HG03025 (cell line): ENCODE data around the gene ZNF174.

Experiments used
- ATAC-seq: cut with Tn5 transposase; IDR thresholded peaks from one replicate; pipeline ENCODE4 v1.9.1; 2021; ENCODE audit warnings: mild to moderate bottlenecking, moderate library complexity; ENCODE audit not compliant: unreplicated experiment, low FRiP score

Gene ZNF174

DNA sequence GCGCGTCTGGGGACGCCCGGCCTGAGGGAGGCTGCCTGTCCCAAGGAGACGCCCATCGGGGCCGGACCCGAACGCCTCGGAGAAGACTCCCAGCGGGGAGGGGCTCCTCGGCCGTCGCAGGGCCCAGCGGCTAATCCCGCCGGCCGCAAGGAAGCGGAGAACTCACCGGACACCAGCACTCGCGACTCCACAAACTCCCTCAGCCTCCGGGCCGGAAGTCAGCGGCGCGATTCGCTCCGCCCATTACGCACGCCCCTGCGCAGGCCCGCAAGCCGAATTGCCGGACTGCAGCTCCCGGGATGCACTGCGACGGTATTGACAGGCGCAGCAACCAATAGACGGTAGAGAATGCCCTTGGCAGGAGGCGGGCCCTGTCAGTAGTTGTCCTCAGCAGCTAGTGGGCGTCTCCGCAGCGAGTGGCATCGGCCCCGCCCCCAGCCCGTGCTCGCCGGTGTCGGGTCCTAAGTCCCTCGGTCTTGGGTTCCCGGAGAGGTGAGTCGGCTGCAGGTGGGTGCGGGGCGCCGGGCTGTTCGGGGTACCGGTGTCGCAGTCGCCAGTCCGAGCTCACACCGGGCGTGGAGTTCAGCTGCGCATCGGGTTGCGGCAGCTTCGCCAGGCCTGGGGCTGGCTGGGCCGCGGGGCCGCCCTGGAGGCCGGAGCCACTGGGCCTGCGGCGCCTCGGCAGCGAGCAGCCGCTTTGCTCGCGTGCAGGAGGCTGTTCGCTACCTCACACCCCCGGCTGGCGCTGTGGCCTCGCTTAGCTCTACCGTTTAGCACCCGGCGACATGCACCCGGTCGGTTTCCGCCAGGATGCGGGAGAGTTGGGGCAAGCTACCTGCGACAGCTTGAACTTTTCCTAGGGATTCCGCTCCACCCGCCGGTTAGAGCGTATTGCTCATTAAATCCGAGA, at the start of gene ZNF174, which contains the start of gene ZSCAN32:
Gene ZNF174, plus strand, starts transcription at position 437 of the 910 bp plus-strand sequence. CDS start 790 bp downstream, outside the sequence.
Gene ZSCAN32, minus strand, starts transcription at position 226 of the 910 bp plus-strand sequence. CDS start 3,447 bp downstream, outside the sequence.
- peak; percentile 88 for ATAC-seq

DNA sequence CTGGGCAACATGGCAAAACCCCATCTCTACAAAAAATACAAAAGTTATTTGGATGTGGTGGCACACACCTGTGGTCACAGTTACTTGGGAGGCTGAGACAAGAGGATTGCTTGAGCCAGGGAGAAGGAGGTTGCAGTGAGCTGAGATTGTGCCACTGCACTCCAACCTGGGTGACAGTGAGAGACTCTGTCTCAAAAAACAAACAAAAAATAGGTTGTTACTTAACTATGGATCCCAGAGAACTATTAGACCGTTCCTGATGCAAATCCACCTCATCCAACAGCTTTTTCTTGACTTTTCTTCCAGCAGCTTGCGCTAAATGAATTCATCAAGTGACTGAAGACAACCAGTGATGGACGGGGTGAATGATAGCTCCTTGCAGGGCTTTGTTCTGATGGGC, 45.4 kb upstream of the ZNF174 start, which contains the start of gene OR2C1:
Gene OR2C1, plus strand, starts transcription at position 301 of the 400 bp plus-strand sequence. Its CDS starts 52 bp downstream, at position 353.
- no peak for ATAC-seq

DNA sequence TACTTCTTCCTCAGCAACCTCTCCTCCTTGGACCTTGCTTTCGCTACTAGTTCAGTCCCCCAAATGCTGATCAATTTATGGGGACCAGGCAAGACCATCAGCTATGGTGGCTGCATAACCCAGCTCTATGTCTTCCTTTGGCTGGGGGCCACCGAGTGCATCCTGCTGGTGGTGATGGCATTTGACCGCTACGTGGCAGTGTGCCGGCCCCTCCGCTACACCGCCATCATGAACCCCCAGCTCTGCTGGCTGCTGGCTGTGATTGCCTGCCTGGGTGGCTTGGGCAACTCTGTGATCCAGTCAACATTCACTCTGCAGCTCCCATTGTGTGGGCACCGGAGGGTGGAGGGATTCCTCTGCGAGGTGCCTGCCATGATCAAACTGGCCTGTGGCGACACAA, 44.9 kb upstream of the ZNF174 start:
- ATAC-seq, result no peak

- no peak for ATAC-seq
Measured at GRCh38 chr16:3358871-3359270, 42.1 kb upstream of the ZNF174 start.

- no peak for ATAC-seq
Measured at GRCh38 chr16:3362931-3363330, 38.1 kb upstream of the ZNF174 start.

GRCh38 chr16:3363793-3364192, 37.2 kb upstream of the ZNF174 start:
- no peak for ATAC-seq

DNA sequence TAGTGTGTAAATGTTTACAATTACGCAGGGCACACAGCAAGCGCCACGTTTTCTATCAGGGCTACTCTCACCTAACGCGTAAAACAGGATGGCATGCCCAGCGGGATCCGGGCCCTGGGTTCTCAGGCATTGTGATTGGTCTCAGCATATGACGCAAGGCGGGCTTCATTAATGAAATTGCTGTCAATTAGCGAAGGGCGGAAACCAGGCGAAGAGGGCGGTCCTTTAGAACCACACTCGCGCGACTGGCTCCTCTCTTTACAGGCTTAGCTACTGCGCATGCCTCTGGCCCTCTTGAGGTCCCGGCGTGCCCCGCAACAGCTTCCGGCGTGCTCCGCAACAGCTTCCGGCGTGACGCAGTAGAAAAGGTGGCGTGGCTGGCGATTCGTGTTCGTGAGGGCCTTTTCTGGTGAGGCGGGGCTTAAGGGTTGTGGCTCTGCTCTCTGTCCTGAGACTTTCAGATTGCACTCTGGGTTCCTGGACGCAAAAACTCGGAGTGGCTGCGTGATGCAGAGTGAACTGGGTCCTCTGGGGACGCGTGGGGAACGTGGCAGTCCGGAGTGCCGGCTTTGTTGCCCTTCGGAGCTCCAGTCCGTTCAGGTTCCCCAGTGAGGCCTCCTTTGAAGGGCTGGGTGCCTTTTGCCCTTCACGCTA, 36.1 kb upstream of the ZNF174 start:
- ATAC-seq, result no peak

- ATAC-seq, result no peak
Measured at GRCh38 chr16:3369073-3369472, 31.9 kb upstream of the ZNF174 start.

DNA sequence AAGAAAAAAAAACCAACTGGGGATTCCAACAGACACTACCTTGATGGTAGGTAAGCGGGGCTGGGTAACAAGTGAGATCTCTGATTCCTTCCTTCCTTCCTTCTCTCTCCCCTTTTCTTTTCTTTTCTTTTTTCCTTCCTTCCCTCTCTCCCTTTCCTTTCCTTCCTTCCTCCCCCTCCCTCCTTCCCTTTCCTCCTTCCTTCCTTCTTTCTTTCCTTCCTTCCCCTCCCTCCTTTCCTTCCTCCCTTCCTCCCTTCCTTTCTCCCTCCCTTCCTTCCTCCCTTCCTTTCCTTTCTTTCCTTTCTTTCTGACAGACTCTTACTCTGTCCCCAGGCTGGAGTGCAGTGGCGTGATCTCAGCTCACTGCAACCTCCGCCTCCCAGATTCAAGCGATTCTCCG, 25.3 kb upstream of the ZNF174 start:
- no peak for ATAC-seq

GRCh38 chr16:3377917-3378316, 23.1 kb upstream of the ZNF174 start:
- ATAC-seq, result no peak

- no peak for ATAC-seq
Measured at GRCh38 chr16:3383045-3383448, 18.0 kb upstream of the ZNF174 start.

DNA sequence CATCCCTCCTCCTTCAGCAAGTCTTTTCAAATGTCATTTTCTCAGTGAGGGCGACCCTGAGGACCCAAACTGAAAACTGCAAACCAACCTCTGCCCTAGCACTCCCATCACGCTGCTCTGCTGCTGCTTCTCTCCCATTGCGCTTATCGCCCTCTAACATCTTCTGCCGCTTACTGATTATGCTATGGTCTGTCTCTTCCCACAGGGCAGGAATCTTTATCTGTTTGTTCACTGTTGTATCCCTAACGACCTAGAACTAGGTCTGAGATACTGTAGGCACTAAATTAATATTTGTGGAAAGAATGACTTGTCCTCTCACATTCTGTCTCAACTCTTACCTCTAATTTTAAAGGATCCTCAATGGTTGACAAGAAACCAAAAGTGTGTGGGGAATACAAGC, 12.7 kb upstream of the ZNF174 start:
- ATAC-seq, result no peak

GRCh38 chr16:3389663-3390338, 11.2 kb upstream of the ZNF174 start:
- ATAC-seq, result no peak

DNA sequence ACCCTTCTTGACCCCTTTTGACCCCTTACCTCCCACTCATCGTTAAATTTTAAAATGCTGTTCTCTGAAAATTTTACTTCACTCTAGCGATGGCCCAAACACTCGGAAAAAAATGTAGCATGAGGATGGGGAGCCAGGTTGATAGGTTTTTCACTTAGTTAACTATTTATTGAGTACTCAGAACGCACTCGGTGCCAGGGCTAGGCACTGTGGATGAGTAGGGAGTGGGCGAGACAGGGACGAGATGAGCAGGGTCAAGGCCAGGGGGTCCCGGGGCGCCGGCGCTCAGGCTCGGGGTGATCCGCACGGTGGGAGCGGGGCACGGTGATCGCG, 603 bp upstream of the ZNF174 start:
- ATAC-seq, result peak; percentile 26

- ATAC-seq, result no peak
Measured at GRCh38 chr16:3401719-3402397, 843 bp downstream of the ZNF174 start.

- no peak for ATAC-seq
Measured at GRCh38 chr16:3408561-3409197, 7.7 kb downstream of the ZNF174 start.

DNA sequence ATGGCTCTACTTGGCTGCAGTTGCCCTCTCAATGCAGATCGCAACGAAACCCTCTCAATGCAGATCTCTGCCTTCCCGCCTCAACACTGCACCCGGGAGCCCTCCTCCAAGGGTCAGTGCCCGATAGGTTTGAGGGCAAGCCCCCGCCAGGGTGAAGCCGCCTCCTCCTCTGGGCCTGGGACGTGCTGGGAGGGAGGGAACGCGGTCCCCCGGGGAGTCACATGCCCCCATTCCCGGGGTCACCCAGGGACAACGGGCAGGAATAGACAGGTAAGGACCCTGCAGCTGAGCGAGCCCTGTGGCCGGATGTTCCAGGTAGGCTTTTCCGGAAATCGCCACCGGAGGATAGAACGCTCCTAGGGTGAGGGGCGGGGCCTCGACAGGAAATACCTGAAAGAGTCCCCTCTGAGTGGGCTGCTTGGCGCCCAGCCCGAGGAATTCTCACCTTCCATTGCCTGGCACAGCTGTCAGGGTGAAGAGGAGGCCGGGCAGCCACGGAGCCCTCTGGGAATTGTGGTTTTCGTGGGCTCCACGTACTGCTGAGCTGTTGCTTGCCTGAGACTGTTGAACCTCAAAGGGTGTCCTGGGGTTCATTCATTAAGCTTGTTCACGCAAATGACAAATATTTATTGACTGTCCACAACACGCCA, 12.8 kb downstream of the ZNF174 start:
- no peak for ATAC-seq

DNA sequence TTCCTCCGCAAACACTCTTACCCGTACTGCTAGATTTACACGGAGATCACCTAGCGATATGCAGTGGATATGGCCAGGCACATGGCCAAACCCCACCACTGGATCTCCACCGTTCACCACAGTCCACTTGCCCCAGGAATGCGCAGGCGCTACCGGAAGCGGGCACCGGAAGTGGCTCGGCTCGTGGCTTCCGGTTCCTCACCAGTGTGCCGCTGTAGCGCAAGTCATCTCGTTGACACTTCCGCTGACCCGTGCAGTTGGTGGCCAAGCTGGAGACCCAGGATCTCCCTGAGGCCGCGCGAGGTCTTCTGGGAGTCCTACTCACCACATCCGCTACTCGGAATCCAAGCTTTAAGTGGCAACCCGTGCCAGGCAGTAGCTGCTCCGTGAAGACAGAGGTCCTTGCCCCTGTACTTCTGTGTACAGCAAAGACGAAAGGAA, 30.8 kb downstream of the ZNF174 start:
- no peak for ATAC-seq

GRCh38 chr16:3434373-3434772, 33.4 kb downstream of the ZNF174 start:
- ATAC-seq, result no peak
